Vagina (tissue), 2 donors: ENCODE measurements around the gene RNF113B.

Experiments used
- POLR2A ChIP-seq, 2 donors: fragments of 450-650 bp; IDR thresholded peaks; one replicate each; pipeline ENCODE4 v1.6.1; 2017; ENCODE audit warnings: antibody characterized with exemption in 2 of 2, mild to moderate bottlenecking in 2 of 2, moderate library complexity in 2 of 2
- TF ChIP-seq, protein P1 (sequence below), 3 experiments: fragments of 450-650 bp in 2 of 3; fragments of 200-600 bp in 1 of 3; sonication (generic) in 1 of 3; IDR thresholded peaks; one replicate each; pipeline ENCODE4 v1.5.1; 2017 to 2019; ENCODE audit warnings: antibody characterized with exemption in 3 of 3, mild to moderate bottlenecking in 2 of 3, moderate library complexity in 2 of 3

- TF ChIP-seq, protein P1, sequence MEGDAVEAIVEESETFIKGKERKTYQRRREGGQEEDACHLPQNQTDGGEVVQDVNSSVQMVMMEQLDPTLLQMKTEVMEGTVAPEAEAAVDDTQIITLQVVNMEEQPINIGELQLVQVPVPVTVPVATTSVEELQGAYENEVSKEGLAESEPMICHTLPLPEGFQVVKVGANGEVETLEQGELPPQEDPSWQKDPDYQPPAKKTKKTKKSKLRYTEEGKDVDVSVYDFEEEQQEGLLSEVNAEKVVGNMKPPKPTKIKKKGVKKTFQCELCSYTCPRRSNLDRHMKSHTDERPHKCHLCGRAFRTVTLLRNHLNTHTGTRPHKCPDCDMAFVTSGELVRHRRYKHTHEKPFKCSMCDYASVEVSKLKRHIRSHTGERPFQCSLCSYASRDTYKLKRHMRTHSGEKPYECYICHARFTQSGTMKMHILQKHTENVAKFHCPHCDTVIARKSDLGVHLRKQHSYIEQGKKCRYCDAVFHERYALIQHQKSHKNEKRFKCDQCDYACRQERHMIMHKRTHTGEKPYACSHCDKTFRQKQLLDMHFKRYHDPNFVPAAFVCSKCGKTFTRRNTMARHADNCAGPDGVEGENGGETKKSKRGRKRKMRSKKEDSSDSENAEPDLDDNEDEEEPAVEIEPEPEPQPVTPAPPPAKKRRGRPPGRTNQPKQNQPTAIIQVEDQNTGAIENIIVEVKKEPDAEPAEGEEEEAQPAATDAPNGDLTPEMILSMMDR (IDR thresholded peaks at IDR 0.05), result no peak
- TF ChIP-seq POLR2A (IDR thresholded peaks at IDR 0.05), result no peak
Observed at GRCh38 chr13:98208606-98209005, 31.5 kb upstream of the RNF113B start.
